IPS-NIHi7 (cell line): ENCODE measurements around the gene SEC14L6.
"Not testable (repeated sequence)": the region's sequence is repeated elsewhere in the genome, so short reads cannot be mapped to it uniquely, and the experiment has no call there.

Experiments used
- DNase-seq: peaks from one replicate; pipeline ENCODE4 v3.0.0; 2012; ENCODE audit warnings: mixed read lengths; ENCODE audit errors: extremely low spot score

Gene SEC14L6

DNA sequence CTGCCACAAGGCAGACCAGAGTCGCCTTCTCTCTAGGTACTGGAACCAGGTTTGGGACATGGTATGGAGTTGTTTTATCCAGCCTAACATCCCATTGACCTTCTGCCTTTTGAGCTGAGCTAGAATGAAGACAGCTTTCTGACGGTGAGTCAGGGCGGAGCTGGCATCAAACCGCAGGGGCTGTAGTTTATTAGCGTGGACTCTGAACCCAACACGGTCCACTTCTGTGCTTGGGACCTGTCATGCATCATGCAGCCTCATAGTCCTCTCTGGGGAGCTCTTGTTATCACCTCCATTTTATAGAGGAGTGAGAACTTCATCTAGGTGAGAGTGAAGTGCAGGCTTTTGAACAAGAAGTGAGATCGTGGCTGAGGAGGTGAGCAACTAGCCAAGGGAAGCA is 19.6 kb upstream of the SEC14L6 start:
- DNase-seq, result no peak

DNA sequence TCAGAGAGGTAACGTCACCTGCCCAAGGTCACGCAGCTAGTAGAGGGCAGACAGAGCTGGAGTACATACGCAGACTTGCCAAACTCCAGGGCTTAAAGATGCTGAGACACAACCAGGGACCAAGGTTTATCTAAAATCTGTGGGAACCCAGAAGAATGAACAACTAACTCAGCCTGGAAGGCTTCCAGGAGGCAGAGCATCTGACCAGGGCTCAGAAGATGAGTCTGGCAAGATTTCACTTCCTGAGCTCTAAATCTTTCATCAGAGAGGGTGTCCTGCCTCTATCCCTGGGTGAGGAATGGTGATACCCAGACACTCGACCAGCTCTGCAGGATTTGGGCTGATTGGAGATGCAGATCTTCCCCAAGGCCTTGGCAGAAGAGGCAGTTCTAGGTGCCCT is 18.8 kb upstream of the SEC14L6 start:
- DNase-seq, result no peak

DNA sequence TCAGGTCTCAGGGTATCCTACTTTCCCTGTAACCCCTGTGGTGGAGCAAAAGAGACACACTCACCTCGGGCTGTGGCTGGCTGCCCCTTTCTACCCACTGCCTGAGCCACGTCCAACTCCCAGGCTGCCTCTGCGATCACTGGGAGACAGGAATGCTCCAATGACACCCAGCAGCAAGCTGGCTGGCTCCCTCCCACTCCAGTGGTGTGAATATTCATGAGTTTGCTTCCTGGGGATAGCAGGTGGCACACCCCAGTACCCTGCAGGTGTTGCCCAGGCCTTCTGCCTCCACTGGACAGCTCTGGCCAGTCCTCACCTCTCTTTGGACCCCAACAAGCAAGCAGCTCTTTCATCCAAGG is 18.2 kb upstream of the SEC14L6 start:
- no peak for DNase-seq

DNA sequence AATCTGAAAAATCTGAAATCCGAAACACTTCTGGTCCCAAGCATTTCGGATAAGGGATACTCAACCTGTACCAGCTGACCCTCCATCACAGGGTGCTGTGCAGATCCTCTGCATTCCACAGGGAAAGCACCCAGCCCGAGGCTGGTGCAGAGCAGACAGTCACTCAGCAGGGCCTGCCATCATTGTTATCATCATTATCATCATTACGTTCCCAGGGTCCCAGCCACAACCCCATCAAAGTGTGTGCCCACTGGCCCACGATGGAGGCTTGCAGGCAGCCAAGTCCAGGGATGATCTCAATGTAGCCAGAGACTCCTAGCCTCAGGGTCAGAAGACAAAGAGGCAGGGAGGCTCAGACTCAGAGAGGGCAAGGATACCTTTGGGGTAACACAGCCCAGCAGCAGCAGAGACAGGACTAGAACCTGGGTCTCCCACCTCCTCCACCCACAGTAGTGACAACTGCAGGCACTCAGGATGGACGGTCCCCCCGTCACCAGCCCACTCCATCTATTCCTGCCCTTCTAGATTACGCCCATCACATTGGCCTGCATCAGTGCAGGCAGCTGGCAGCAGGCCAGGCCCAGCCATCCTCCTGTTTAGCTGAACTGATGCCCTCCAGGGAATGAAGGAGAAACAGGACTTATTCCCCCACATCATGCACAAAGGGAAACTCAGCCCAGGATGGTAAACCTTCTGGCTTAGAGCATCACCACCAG is 17.7 kb upstream of the SEC14L6 start:
- DNase-seq, result no peak

DNA sequence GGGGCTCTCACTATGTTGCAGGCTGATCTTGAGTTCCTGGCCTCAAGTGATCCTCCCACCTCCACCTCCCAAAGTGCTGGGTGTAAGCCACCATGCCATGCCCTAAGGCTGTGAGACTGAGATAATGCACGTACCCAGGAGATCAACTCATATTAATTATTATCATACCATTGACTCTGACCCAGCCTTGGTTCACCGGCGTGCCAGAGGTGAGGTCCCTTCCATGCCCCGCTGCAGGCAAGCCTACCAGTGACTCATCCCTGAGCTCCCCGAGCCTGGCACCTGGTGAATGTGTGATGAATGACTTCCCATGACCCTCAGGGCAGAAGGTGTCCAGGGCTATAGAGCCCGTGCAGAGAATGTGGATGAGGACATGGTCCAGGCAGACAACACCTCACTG is 15.8 kb upstream of the SEC14L6 start:
- no peak for DNase-seq

DNA sequence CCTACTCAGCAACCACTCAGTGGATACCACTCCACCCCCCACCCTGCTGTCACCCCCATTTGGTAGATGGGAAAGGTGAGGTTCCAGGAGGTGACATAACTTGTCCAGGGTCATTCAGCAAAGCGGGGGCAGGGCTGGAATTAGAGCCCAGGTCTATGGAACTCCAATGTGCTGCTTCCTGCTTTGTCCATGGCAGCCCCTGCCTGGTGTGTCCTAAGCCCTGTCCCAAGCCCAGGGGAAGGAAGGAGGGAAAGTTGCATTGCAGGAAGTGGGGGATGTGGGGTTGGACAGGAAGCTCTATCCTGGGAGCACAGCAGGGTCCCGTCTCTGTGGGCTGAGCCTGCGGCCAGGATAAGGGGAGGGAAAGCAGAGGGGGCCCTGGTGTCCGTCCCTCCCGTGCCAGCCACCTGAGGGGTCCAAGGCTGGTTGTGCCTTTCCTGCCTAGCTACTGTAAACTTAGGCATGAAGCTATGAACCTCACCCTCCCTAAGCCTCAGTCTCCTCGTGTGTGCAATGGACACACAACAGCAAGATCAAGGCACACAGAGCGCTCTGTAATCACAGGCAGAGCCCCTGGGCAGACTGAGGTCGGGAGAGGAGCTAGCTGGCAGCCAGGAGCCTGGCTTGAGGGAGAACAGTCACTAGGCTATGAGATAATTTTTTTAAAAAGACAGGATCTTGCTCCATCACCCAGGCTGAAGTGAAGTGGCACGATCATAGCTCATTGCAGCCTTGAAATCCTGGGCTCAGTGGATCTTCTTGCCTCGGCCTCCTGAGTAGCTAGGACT is 15.1 kb upstream of the SEC14L6 start:
- DNase-seq, result peak; percentile 62

DNA sequence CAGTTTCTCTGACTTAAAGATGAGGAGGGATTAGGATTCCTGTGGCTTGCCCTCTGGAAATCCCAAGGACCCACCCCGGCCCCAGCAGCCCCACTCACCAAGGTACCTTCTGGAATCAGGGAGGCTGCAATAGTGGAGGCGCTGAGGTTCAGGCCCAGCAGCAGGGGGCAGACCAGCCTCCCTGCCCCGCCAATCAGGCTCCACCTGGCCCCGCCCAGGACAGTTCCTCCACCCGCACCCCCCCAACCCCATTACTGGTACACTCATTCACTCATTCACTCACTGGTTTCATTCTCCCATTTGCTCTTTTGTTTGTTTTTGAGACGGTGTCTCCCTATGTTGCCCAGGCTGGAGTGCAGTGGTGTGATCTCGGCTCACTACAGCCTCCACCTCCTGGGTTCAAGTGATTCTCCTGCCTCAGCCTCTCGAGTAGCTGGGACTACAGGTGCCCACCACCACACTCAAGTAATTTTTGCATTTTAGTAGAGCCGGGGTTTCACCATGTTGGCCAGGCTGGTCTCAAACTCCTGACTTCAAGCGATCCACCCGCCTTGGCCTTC is 14.2 kb upstream of the SEC14L6 start:
- peak; percentile 50 for DNase-seq

DNA sequence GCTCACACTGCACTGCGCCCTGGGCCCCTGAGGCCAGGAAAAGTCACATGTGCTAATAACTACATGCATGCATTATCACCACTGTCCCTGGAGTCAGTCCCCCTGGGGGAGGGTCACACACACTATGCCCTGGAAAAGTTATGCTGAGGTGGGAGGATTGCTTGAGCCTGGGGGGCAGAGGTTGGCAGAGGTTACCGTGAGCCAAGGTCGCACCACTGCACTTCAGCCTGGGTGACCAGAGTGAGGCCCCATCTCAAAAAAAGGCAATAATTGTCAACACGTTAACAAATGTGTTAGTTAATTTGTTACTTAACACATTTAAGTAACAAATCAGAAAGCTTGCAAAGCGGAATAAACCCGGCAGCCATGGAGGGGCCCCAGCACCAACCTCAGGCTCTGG is 13.3 kb upstream of the SEC14L6 start:
- DNase-seq, result no peak

DNA sequence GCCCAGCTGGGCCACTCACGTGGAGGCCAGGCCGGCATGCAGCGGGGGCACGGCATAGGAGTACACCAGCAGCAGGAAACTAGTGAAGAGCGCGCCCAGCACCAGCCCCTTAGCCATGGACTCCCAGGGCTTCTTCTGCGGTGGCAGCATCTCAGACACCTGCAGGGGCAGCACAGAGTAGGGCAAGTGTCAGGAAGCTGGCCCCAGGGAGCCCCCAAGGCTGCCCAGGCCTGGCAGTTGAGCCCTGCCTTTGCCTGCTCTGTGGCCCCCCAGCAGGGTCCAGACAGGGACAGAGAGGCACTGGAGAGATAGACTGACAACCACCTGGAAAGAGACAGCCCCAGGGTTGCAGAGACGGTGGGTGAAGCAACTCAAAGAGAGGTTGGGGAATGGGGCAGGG is 10.7 kb upstream of the SEC14L6 start:
- peak; percentile 50 for DNase-seq

DNA sequence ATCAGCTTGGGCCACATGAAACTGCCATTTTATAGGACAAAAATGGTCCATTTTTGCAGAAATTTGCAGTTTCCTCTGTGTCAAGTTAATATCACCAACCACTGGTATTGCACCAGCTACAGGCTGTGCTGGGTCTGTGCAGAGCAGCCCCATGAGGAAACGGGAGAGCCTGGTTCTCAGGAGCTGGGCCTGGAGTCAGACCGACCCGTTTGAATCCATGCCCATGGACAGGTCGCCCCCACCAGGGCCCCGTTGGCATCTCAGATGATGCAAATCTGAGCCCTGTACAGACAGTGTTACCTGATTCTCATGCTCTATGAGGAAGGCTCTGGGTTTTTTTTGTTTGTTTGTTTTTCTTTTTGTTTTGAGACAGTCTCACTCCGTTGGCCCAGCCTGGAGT is 9.8 kb upstream of the SEC14L6 start:
- no peak for DNase-seq

DNA sequence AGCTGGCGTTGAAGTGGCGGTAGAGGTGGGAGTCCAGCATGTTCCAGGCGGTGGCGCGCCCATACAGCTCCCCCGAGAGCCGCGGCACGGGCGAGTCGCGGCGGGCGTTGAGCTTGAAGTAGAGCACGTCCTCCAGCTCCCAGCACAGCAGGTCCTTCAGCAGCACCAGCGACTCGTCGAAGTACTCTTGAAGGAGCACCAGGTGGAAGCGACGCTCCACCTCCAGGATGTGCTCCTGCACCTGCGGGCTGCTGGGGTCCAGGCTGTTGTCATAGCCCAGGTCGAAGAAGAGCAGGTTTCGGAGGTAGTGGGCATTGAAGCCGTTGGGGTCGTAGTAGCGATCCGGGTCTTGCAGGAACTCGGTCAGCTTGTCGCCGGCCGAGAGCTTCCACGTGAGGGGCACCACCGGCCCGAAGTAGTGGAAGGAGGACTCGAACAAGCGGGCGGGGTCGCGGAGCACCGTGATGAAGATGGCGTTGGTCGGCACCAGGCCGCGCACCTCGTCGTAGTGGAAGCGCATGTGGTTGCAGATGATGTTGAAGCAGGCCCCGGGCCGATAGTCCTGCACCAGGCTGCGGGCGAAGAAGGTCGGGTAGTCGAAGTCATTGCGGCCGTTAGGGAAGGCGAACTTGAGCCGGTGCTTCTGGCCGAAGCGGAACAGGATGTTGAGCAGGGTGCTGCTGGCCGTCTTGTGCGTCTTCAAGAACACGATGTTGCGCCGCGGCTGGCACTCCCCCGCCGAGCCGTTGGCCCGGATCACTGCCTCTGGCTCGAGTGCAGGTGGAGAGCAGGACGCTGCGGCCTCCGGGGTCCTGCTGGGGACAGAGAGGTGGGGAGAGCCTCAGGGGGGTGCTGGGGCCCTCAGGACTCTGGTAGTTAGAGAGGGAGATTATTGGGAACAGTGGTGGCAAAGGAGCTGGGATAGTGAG is 9.0 kb upstream of the SEC14L6 start:
- peak; percentile 51 for DNase-seq

DNA sequence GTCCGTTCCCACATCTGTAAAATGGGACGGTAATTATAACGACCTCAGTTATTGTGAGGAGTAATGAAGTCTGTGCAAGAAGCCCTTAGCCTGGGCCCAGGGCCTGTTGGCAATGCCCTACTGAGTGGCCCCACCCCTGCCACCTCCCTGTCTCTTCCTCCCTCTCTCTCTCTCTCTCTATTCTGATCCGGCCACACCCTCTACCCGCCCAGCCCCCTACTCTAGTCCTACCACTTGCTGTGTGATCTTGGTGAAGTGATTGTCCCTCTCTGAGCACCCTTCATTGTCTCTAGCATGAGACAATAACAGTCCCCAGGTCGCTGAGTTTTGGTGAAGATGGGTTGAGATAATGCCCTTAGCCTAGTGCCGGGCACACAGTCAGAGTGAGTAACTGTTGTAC is 7.4 kb upstream of the SEC14L6 start:
- no peak for DNase-seq

DNA sequence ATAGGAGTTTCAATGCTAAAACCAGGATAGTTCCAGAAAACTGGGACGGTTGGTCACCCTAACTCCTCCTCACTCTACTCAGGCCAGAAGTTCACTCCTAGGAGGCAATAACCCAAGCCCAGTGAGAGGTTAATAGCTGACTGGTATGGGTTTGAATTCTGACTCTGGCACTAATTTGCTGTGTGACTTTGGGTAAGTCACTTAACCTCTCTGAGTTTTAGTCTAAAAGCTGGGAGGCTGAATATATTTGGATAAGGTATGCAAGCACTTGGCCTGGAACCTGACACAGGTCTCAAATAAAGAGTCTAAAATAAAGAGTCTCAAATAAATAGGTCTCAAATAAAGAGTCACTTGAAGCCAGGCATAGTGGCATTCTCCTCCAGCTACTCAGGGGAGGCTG is 6.2 kb upstream of the SEC14L6 start:
- no peak for DNase-seq

DNA sequence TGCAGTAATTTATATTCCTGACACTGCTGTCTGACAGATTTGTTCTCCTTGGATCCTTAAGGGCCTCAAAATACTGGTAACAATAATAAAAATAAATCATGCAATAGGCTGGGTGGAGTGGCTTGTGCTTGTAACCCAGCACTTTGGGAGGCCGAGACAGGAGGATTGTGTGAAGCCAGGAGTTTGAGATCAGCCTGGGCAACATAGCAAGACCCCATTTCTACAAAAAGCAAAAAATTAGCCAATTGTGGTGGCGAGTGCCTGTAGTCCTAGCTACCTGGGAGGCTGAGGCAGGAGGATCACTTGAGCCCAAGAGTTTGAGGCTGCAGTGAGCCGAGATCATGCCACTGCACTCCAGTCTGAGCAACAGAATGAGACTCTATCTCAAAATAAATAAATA is 5.3 kb upstream of the SEC14L6 start:
- not testable (repeated sequence) for DNase-seq

DNA sequence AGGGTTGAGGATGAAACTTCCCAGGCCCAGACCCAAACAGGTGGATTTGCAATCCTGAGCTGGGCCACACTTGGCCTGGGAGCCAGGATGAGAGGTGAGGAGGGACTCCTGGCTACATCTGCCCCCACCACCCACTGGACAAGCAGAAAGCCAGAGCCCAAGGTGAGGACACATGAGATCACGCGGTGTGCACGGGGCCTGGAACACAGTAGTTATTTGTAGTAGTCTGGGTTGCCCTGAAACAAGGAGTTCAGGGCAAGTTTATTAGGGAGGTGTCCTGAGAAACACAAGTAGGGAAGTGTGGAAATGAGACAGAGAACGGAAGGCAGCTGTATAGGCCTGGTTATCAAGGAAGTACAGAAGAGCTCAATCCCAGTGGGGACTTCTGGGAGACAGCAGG is 647 bp upstream of the SEC14L6 start:
- DNase-seq, result no peak

DNA sequence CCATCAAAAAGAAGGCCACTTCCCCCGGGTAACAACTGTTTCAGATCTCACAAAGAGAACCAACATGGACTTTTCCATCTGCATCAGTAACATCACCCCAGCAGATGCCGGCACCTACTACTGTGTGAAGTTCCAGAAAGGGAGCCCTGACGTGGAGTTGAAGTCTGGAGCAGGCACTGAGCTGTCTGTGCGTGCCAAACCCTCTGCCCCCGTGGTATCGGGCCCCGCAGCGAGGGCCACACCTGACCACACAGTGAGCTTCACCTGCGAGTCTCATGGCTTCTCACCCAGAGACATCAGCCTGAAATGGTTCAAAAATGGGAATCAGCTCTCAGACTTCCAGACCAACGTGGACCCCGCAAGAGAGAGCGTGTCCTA is 3.7 kb downstream of the SEC14L6 start:
- DNase-seq, result no peak

DNA sequence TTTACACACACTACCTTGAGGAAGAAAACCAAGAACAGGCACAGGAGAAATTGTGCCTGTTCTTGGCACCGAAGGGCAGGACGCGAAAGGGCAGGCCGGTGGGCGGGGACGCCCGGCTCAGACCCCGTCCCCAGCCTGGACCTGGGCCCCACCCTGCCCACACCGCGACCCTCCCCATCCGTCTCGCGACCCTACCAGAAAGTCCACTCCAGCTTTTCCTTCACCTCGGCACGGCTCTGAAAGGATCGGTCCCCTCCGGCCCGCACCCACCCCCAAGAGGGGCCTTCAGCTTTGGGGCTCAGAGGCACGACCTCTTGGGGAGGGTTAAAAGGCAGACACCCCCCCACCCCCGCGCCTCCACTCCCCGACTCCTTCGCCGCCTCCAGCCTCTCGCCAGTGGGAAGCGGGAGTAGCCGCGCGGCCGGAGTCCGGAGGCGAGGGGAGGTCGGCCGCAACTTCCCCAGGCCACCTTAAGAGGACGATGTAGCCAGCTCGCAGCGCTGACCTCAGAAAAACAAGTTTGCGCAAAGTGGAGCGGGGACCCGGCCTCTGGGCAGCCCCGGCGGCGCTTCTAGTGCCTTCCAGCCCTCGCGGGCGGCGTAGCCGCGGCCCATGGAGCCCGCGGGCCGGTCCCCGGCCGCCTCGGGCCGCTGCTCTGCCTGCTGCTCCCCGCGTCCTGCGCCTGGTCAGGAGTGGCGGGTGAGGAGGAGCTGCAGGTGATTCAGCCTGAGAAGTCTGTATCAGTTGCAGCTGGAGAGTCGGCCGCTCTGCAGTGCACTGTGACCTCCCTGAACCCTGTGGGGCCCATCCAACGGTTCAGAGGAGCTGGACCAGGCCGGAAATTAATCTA is 4.4 kb downstream of the SEC14L6 start:
- DNase-seq, result peak; percentile 43

DNA sequence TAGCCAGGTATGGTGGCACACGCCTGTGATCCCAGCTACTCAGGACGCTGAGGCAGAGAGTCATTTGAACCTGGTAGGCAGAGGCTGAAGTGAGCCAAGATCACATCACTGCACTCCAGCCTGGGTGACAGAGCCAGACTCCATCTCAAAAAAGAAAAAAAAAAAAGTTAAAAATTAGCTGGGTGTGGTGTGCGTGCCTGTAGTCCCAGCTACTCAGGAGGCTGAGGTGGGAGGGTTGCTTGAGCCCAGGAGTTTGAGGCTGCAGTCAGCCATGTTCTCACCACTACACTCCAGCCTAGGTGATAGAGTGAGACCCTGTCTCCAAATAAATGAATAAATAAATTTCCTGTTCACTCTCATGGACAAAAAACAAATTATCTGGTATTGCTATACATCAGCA is 5.0 kb downstream of the SEC14L6 start:
- not testable (repeated sequence) for DNase-seq

DNA sequence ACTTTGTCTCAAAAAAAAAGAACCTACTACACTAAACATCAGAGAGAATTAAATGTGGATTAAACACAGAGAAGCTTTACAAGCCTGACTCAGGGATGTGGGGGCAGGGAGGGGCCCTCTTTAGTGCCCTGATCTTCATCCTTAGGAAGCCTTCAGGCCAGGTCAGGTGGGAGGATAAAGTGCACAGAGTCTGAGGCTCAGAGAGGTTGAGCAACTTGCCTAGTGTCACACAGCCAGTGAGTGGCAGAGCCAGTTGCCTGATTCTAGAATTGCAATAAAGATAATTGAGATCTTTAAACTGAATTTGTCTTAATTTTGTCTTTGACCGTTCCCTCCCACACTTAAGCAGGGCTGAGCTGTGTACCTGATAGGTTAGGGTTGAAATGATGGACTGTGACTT is 7.2 kb downstream of the SEC14L6 start:
- DNase-seq, result no peak

DNA sequence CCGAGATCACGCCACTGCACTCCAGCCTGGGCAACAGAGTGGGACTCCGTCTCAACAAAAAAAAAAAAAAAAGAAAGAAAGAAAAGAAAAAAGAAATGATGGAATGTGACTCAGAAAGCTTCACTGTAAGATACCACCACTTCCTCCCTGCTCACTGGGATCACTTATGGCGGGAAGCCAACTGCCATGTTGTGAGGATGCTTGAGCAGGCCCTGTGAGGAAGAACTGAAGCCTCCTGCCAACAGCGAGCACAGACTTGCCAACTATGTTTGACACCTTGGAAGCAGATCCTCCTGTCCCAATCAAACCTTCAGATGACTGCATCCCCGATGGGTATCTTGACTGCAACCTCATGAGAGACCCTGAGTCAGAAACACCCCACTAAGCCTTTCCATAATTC is 8.3 kb downstream of the SEC14L6 start:
- DNase-seq, result no peak

DNA sequence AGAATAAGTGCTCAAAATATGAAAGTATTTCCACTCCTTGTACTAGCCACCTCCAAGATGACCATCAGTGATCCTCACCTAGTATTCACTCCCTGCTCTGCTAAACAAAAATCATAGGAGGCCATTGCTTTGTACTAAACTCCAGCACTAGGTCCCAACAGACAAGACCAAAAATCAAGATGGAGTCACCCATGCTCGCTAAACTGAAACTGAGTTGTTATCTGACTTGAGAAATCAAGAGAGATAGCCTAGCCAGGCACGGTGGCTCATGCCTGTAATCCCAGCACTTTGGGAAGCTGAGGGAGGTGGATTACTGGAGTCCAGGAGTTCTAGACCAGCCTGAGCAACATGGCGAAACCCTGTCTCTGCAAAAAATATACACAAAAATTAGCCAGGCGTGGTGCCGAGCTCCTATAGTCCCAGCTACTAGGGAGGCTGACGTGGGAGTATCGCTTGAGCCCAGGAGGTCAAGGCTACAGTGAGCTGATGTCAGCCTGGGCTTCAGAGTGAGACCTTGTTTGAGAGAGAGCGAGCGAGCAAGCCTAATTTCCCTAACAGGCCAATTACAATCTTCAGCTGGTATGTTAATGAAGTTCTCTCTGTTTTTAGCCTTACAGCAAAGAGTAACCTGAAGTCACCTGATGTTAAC is 9.3 kb downstream of the SEC14L6 start:
- no peak for DNase-seq
